Prostate gland (tissue), 2 donors: ENCODE measurements around the gene EOLA1.

ENCODE experiments used
- CTCF ChIP-seq, 4 experiments: fragments of 200-600 bp in 2 of 4; fragments of 450-650 bp in 2 of 4; sonication (generic) in 2 of 4; IDR thresholded peaks; 1 replicate in 3 of 4; 2 replicates in 1 of 4; pipeline ENCODE4 v1.5.1; 2016 to 2019; ENCODE audit warnings: antibody characterized with exemption in 4 of 4, mild to moderate bottlenecking in 2 of 4, moderate library complexity in 2 of 4
- POLR2A ChIP-seq: fragments of 450-650 bp; IDR thresholded peaks from one replicate; pipeline ENCODE4 v1.6.1; 2016; ENCODE audit warnings: antibody characterized with exemption, mild to moderate bottlenecking

GRCh38 chrX:149497626-149498025, 43.2 kb upstream of the EOLA1 start:
- TF ChIP-seq CTCF (IDR thresholded peaks at IDR 0.05), result no peak
- TF ChIP-seq POLR2A, result no peak
